GM19463 (cell line): ENCODE measurements around the gene TMEM198.

Source experiments
- ATAC-seq: cut with Tn5 transposase; IDR thresholded peaks from one replicate; pipeline ENCODE4 v1.9.1; 2021; ENCODE audit warnings: mild to moderate bottlenecking, moderate library complexity; ENCODE audit not compliant: unreplicated experiment

Gene TMEM198

GRCh38 chr2:219575566-219576504, 32.0 kb downstream of the TMEM198 start:
- no peak for ATAC-seq

GRCh38 chr2:219576505-219577388, 32.9 kb downstream of the TMEM198 start:
- no peak for ATAC-seq

DNA sequence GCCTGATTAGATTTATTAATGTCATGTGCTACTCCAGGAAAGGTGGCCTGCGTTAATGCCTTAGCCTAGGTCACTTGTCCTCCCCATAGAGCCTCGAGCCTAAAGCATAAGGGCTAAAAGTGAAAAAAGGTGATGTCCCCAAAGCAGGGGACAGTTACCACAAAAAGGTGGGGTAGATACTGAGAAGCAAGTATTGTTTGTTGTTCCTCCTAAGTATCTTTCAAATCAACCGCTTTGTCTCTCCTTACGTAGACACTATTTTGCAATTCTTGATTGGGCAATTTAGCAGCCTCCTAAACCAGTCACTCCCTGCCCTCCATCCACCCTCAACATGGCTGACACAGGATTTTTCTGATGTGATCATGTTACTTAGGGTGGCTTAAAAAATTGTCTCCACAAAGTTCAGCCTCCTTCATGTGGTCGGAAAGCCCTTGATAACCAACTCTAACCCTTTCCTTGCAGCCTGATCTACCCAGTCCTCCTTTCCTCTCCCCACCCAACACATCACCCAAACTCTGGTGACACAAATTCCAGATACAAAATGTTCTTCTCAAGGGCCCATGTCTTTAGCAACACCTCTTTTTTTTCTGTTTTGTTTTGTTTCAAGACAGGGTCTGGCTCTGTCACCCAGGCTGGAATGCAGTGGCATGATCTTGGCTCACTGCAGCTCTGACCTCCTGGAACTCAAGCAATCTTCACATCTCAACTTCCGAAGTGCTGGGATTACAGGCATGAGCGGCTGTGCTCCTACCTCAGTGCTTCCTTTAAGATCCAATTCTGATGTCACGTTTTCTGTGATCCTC, 35.2 kb downstream of the TMEM198 start:
- ATAC-seq, result no peak

DNA sequence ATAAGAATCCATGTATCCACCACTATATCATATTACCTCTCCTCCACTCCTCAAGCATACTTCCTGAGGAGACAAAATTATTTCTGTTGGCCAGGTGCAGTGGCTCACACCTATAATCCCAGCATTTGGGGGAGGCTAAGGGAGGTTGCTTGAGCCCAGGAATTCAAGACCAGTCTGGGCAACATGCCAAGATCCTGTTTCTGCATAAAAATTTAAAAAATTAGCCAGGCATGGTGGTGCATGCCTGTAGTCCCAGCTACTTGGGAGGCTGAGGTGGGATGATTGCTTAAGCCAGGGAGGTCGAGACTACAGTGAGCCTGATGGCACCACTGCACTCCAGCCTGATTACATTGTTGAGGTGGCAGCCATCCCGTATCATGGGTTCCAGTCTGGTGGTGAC, 37.5 kb downstream of the TMEM198 start:
- no peak for ATAC-seq

DNA sequence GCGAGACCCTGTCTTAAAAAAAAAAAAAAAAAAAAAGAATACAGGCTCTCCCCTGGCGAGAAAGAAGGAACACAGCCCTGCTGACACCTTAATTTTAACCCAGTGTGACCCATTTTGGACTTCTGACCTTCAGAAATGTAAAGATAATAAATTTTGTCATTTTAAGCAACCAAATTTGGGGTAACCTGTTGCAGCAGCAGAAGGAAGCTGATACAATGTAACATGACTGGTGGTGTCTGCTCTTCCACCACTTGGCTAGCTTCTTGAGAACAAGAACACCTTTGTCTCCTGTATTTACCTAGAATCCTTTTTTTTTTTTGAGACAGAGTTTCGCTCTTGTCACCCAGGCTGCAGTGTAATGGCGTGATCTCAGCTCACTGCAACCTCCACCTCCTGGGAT, 47.3 kb downstream of the TMEM198 start:
- ATAC-seq, result no peak

GRCh38 chr2:219592736-219593135, 48.9 kb downstream of the TMEM198 start:
- no peak for ATAC-seq

DNA sequence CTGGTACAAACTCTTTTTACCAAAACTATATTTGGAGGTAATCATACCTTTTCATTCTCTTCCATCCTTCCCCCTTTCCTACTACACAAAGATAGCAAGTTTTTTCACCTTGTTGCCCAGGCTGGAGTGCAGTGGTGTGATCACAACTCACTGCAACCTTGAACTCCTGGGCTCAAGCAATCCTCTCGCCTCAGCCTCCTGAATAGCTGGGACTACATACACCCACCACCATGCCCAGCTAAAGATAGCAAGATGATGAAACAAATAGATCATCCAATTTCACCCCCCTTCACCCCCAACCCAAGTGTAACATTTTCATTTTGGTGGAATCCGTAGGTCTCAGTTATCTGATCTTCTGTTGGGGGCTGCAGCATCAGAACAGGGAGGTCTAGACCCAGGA, 49.3 kb downstream of the TMEM198 start:
- ATAC-seq, result no peak

GRCh38 chr2:219595256-219595655, 51.4 kb downstream of the TMEM198 start:
- no peak for ATAC-seq

DNA sequence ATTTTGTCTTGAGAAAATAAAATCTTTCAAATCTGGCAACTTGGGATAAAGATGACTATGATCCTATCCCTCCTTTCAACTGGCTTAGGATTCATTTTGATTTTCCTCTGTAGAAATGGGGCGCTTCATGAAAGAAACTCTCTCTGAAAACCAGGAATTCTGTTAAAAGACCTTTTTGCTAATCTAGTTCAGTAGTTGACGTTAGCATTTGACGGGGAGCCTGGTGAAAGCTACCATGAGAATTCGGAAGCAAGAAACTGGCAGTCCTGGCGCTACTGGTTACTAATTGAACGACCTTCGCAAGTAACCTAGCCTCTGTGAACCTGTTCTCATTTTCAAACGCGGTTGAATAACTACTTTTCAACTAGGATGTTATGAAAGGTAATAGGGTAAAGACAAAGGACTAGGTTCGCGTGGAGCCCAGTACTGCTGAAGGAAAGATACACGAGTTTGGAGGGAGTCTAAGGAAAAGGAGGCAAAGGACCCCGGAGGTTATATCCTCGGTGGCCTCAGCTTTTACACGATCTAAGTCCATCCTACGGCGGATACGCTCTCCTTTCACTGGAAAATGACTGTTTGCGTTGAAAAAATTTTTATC, 53.2 kb downstream of the TMEM198 start:
- ATAC-seq, result peak; percentile 1

- peak; percentile 89 for ATAC-seq
Observed at GRCh38 chr2:219597552-219598307, 53.9 kb downstream of the TMEM198 start, which contains the start of gene STK11IP. Gene STK11IP, plus strand, starts transcription at chr2:219597857. Its CDS starts 263 bp downstream, at chr2:219598120.

DNA sequence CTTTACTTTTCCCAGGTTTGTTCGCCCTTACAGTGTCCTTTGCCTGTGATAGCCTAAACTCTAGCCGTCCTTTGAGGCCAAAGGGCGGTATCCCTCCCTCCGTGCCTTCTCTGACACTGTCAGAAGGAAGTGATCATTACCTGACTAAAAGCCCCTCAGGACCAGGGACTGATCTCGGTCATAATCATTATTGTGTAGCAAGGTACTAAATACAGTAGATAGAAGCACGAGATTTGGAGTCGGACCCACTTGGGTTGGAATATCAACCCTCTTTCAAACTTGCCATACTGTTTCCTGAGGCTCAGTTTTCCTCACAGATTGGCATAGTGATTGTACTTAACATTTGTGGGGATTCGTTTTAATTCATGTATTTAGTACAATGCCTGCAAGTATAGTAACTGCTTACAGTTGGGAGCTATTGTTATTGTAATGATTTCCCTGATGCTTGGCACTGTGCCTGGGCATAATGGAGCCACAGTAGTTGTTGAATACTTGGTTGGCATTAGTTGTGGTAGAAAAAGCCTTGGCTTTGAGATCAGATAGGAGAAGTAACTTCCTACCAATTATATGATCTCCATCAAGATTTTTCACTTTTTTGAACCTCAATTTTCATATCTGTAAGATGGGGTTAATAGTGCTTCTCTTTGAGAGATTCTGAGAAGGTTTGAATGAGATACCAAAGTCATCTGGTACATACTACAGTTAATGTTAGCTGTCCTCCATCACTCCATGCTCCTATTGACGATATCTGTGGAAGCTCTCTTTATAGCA, 54.7 kb downstream of the TMEM198 start:
- ATAC-seq, result no peak
